Measurements from ENCODE around the gene ST3GAL5.
"Not testable (repeated sequence)": the region's sequence is repeated elsewhere in the genome, so short reads cannot be mapped to it uniquely, and the experiment has no call there.

Gene ST3GAL5

DNA sequence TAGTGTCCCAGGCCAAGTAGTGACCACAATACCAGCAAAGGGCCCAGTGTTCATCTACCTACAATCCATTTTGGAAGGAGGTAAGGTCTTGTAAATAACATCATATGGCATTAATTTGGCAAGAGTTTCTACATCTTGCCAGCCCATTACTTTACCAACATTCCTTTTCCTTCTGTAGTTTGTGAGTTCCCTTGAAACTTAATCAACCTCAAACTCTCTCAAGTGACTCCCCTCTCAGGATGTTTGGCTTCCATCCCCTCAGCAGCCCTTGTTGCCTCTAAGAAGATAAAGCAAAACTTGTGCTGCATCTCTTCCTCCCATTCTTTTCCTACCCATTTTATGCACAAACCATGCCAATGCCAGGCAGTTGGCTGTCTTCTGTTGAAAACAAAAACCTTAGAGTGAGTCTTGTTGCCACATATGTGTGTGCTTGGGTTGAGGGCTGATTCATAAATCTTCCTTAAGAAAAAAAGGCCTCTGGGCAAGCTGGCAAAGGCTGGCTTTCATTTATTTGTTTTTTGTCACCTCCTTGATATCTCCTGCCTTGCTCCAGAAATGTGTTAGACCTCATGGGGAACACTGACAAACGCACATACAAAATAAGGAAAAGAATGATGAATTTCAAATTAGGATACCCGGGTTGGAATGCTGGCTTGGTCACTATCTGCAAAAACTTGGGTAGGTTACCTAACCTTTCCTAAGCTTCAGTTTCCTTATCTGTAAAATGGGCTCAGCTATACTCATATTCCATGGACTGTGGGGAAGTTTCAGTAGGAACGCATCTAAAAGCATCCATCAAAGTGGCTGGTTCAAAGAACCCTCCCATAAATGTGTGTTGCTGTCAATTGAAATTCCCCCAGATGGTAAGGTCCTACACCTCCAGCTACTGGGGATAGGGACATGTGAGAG, 29.4 kb upstream of the ST3GAL5 start:
- DNase-seq (ENCODE audit: low read depth), result no peak

DNA sequence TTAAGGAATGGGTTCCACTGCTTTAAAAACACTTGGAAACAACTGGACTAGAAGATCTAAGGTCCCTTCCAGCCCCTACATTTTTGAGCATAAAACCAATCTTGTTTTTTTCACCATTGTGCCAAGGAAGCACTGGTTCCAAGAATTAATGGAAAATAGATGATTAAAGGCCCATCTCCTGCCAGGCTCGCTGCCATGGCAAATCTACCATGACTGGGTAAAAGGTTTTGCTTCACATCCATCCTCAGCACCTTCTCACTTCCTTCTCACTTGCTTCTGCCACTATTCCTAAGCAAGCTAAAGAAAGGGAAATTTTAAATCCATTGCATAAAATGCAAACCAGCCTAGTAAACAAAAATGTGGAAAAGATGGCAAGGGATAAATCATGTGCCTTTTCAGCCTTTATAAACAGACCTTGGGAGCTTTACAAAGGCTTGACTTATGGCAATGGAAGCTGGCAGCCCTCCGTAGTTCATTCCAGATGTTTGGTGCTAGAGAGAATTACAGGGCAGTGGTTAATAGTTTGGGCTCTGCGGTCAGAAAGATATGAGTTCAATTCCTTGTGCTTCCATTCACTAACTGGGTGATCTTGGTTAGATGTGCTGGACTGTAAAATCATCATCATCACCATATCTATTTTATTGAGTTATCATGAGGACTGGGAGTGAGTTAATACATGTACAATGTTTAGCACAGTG, 27.0 kb upstream of the ST3GAL5 start:
- peak; percentile 56 for DNase-seq (ENCODE audit: low read depth)

- DNase-seq (ENCODE audit: low read depth), result no peak
Measured at GRCh38 chr2:85914922-85915321, 26.1 kb upstream of the ST3GAL5 start.

- DNase-seq (ENCODE audit: low read depth), result peak; percentile 44
Measured at GRCh38 chr2:85913884-85914881, 25.4 kb upstream of the ST3GAL5 start.

DNA sequence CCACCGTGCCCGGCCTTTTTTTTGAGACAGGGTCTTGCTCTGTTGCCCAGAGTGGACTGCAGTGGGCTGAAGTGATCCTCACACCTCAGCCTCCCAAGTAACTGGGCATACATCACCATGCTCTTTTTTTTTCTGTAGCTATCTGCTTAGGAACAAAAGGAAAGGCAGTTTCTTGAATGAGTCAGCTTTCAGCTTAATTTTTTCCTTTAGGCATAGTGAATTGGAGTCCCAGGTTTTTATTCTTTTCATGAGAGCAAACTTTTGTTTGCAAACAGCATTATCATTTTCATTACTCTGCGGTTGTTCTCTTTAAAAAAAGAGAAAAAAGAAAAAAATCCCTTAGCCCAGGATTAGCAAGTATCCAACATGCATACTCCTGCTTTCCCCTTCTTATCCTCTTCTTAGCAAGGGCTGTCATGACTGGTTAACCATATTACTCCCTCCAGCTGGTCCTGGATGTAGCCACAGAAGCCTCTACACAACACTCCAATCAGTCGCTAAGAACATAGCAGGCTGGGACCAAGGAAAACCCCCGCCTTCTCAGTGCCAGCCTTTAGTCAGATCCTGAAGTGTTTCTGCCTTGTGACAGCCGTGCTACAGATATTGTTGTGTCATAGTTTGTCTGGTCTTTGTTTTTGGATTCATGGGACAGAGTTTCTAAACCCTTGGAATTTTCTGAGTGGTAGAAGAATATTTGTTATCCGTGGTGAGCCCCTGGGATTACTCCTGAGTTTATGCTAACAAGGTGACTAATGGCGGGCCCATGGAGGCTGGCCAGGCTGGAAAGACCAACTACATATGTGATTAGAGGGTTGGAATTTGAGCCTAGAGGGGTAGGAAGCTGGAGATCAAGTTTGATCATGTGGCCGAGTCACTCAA, 23.3 kb upstream of the ST3GAL5 start:
- DNase-seq (ENCODE audit: low read depth), result peak; percentile 93

GRCh38 chr2:85911097-85911496, 22.3 kb upstream of the ST3GAL5 start:
- no peak for DNase-seq (ENCODE audit: low read depth)

DNA sequence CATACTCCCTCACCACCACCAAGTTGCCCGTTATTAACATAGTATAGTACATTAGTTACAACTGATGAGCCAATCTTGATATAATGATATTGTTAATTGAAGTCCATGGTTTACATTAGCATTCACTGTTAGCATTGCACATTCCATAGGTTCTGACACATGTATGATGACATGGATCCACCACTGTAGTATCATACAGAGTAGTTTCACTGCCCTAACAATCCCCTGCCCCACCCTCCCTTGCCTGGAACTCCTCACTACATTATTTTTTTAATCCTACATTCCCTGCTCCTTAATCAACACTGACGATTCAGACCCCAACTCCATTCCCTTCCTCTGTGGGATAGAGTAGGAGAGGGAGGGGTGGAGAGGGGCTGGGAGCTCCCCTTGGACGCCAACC, 20.2 kb upstream of the ST3GAL5 start:
- DNase-seq (ENCODE audit: low read depth), result no peak

DNA sequence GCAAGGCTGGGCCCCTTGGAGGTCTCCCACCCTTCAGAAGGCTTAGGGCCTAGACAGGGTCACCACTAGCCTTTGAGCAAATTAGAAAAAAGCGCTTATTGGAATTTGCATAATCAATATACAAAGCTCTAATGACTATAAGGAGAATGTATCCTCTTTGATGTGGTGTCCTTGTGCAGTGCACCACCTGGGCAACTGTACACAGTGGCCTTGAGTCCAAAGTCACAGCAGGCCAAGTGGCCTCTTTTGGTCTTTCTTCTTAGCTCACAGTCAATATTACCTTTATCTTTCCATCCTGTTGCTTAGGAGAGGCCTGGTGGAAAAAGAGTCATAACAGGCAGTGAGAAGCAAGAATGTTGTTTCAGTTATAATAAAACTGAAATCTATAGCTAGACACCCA, 19.7 kb upstream of the ST3GAL5 start:
- no peak for DNase-seq (ENCODE audit: low read depth)

GRCh38 chr2:85907671-85908157, 18.9 kb upstream of the ST3GAL5 start:
- DNase-seq (ENCODE audit: low read depth), result peak; percentile 53

DNA sequence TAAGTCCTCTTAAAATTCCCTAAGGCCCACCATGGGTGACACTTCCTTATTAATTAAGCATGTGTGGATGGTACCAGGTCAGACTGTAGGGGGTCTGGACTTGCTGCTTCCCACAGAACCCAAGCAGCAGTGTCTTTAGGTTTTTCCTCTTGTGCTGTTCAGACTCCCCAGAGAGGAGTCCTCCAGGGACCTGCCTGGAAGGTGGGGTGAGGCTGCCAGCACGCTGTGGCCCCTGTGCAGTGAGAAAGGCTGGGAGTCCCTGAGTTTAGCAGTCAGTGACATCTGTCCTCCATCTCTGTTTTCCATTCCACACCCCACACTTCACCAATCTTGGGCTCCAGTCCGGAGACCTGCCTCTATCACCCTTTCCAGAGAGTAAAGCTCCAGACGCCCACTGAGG, 18.0 kb upstream of the ST3GAL5 start:
- no peak for DNase-seq (ENCODE audit: low read depth)

- DNase-seq (ENCODE audit: low read depth), result no peak
Measured at GRCh38 chr2:85905891-85906290, 17.1 kb upstream of the ST3GAL5 start.

DNA sequence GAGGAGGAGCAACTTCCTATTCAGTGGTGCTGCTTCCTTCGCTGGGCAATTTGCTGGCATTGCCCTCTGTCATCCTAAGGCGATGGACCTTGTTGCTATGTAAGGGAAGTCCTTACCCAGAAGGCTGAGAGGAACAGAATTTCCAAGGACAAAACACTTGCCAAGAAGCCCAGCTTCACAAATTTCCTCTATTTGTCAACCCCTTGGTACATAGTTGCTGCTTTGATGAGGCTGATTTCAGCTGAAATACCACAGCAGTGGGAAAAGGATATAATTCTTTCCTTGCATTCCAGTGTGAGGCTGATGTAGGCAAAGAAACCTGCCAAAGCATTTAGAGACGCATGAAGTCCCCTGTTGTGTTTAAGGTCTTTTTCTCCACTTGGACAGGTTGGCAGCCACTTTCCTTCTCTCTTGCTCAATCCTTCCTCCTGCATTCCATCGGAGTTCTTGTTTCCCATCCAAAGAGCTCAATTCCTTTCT, 16.4 kb upstream of the ST3GAL5 start:
- DNase-seq (ENCODE audit: low read depth), result peak; percentile 60

GRCh38 chr2:85903849-85904248, 15.1 kb upstream of the ST3GAL5 start:
- DNase-seq (ENCODE audit: low read depth), result no peak

- DNase-seq (ENCODE audit: low read depth), result peak; percentile 90
Measured at GRCh38 chr2:85902496-85902895, 13.7 kb upstream of the ST3GAL5 start.

DNA sequence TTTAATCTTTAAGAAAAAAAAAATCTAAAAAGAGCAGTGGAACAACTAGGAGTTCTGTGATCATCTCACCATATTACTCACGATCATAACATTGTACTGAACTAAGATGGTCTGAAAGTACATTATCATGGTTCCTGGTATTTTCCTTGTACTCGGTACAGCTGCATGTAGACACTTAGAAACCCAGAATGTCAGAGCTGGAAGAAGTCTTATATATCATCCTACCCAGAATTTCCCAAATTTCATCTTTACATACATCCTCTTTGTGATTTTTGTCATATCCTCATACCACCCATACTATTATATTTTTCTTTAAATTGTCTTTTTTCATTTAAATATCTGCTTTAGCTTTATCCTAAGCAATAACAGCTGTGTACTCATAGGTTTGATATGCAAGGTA, 12.4 kb upstream of the ST3GAL5 start:
- no peak for DNase-seq (ENCODE audit: low read depth)

DNA sequence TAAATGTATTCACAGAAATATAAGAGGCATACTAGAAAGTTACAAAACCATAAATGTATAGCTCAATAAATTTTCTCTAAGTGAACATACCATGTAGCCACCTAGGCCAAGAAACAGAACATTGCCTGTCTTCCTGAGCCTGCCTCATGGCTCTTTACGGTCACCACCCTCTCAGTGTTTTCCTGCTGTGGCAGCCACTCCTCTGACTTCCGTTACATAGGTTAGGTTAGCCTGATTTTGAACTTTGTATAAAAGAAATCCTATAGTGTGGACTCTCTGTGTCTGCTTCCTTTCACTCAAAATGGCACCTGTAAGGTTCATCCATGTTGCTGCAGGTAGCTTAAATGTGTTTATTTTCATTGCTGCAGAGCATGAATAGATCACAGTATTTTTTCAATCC, 11.6 kb upstream of the ST3GAL5 start:
- DNase-seq (ENCODE audit: low read depth), result no peak

DNA sequence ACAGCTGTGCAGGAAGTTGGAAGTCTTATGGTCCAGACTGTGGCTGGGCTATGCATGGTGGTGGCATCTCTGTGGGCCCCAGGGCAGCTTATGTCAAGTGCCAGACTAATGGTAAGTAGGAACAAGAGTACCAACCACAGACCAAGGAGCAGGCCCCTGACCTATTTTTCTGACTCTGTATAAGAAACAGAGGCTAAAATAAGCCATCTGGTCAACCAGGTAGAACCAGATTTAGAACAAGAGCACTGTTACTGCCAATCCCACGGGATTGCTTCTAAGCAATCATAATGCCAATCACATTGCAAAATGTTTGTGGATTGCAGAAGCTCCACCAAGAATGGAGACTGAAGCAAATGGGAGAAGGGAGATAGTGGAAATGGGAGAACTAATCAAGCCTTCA, 11.1 kb upstream of the ST3GAL5 start:
- no peak for DNase-seq (ENCODE audit: low read depth)

GRCh38 chr2:85899284-85899683, 10.5 kb upstream of the ST3GAL5 start:
- DNase-seq (ENCODE audit: low read depth), result no peak

DNA sequence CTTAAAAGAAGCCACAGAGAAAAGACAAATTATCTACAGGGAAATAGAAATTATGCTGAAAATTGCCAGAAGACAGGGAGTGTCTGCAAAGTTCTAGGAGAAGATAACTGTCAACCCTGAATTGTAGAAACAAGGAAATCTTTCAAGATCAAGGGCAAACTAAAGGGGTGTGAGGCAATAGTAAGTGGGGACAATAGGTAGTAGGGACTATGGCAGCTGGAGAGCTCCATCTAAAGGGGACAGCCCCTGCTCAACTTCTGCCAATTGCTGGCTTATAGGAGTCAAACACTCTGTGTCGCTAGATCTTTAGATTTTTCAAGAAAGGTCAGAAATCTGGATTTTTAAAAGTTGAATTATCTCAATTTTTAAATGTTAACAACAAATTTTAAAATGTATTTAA, 10.1 kb upstream of the ST3GAL5 start:
- no peak for DNase-seq (ENCODE audit: low read depth)

GRCh38 chr2:85894554-85895278, 5.9 kb upstream of the ST3GAL5 start:
- DNase-seq (ENCODE audit: low read depth), result not testable (repeated sequence)

Data from EH (cell line).